HepG2 (cell line): ENCODE results near the gene RAC3.

Experiments
- HOXA7 ChIP-seq: sonication (generic); formaldehyde crosslinking; IDR thresholded peaks from 2 replicates; pipeline ENCODE4 v1.8.1; 2022; ENCODE audit warnings: mild to moderate bottlenecking, missing genetic modification reagents, moderate library complexity
- IRF2 ChIP-seq: IDR thresholded peaks from 2 replicates; pipeline ENCODE4 v1.6.1; 2018; ENCODE audit warnings: missing genetic modification reagents, missing compliant biosample characterization
- TGIF2 ChIP-seq: IDR thresholded peaks from 2 replicates; pipeline ENCODE4 v1.6.1; 2016; ENCODE audit warnings: control low read depth, missing compliant biosample characterization
- ZNF30 ChIP-seq: sonication (generic); formaldehyde crosslinking; IDR thresholded peaks from 2 replicates; pipeline ENCODE4 v1.5.0; 2020; ENCODE audit warnings: mild to moderate bottlenecking, missing genetic modification reagents
- TF ChIP-seq, protein P1 (sequence below): sonication (generic); formaldehyde crosslinking; IDR thresholded peaks from 2 replicates; pipeline ENCODE4 v1.4.0; 2020; ENCODE audit warnings: missing genetic modification reagents
- TF ChIP-seq, protein P2 (sequence below): sonication (generic); formaldehyde crosslinking; IDR thresholded peaks from 2 replicates; pipeline ENCODE4 v1.5.0; 2020; ENCODE audit warnings: mild to moderate bottlenecking, missing genetic modification reagents, moderate library complexity

DNA sequence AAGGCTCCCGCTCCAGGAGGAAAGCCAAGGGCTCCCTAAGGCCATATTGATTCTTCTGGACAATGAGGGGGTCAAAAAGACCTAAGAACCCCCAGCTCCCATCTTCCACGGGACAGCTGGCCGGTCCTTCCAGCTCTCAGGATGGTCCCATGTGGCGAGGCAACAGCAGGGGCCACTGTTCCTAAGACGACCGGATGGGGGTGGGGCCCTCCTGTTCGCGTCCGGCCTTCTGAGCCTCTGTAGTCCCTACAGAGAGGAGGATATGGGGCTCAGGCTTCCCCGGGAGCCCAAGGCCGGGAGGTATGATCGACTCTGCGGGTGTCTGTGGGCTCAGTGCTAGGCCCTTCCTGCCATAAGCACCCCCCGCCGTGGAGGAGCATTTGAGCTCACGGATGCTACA is 12.0 kb downstream of the RAC3 start:
- TF ChIP-seq, protein P1, sequence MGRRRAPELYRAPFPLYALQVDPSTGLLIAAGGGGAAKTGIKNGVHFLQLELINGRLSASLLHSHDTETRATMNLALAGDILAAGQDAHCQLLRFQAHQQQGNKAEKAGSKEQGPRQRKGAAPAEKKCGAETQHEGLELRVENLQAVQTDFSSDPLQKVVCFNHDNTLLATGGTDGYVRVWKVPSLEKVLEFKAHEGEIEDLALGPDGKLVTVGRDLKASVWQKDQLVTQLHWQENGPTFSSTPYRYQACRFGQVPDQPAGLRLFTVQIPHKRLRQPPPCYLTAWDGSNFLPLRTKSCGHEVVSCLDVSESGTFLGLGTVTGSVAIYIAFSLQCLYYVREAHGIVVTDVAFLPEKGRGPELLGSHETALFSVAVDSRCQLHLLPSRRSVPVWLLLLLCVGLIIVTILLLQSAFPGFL (CRISPR knock-in tag) = no peak
- TF ChIP-seq, protein P2, sequence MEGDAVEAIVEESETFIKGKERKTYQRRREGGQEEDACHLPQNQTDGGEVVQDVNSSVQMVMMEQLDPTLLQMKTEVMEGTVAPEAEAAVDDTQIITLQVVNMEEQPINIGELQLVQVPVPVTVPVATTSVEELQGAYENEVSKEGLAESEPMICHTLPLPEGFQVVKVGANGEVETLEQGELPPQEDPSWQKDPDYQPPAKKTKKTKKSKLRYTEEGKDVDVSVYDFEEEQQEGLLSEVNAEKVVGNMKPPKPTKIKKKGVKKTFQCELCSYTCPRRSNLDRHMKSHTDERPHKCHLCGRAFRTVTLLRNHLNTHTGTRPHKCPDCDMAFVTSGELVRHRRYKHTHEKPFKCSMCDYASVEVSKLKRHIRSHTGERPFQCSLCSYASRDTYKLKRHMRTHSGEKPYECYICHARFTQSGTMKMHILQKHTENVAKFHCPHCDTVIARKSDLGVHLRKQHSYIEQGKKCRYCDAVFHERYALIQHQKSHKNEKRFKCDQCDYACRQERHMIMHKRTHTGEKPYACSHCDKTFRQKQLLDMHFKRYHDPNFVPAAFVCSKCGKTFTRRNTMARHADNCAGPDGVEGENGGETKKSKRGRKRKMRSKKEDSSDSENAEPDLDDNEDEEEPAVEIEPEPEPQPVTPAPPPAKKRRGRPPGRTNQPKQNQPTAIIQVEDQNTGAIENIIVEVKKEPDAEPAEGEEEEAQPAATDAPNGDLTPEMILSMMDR (CRISPR knock-in tag) = 0 out of 2 replicates have a peak, but pooled peaks have one; percentile 9
- TF ChIP-seq ZNF30 (no peak), TGIF2 (CRISPR knock-in tag) (no peak), HOXA7 (CRISPR knock-in tag) (no peak), IRF2 (CRISPR knock-in tag) (no peak)
